DMS53 treated with DMSO at 0.1 percent for 48 hours (cell line): ENCODE measurements around the gene ZNF148.

ENCODE experiments used
- DNase-seq: peaks from one replicate; lab custom pipeline; 2025; ENCODE audit not compliant: unreplicated experiment; lab: John Stamatoyannopoulos, UW

The ZNF148 gene

GRCh38 chr3:125194061-125194848 lies 180.9 kb downstream of the ZNF148 start:
- DNase-seq = no peak

- no peak for DNase-seq
Measured at GRCh38 chr3:125192190-125193035, 182.7 kb downstream of the ZNF148 start.

- DNase-seq = no peak
Measured at GRCh38 chr3:125191730-125192129, 183.4 kb downstream of the ZNF148 start.

- DNase-seq = no peak
Measured at GRCh38 chr3:125191256-125191655, 183.9 kb downstream of the ZNF148 start.

GRCh38 chr3:125190786-125191185 lies 184.3 kb downstream of the ZNF148 start:
- DNase-seq = no peak

GRCh38 chr3:125189378-125190165 lies 185.6 kb downstream of the ZNF148 start:
- DNase-seq = no peak

- DNase-seq = no peak
Measured at GRCh38 chr3:125188955-125189354, 186.2 kb downstream of the ZNF148 start.

- DNase-seq = no peak
Measured at GRCh38 chr3:125187599-125187910, 187.6 kb downstream of the ZNF148 start.

- no peak for DNase-seq
Measured at GRCh38 chr3:125186800-125187598, 188.1 kb downstream of the ZNF148 start.

GRCh38 chr3:125186261-125186787 lies 188.8 kb downstream of the ZNF148 start:
- no peak for DNase-seq

GRCh38 chr3:125185805-125186204 lies 189.3 kb downstream of the ZNF148 start:
- DNase-seq = no peak

- no peak for DNase-seq
Measured at GRCh38 chr3:125179884-125180240, 195.3 kb downstream of the ZNF148 start.

GRCh38 chr3:125179143-125179883 lies 195.8 kb downstream of the ZNF148 start:
- DNase-seq = no peak

GRCh38 chr3:125177746-125178145 lies 197.4 kb downstream of the ZNF148 start:
- no peak for DNase-seq
